ENCODE data around the gene CSRNP2.
A peak's percentile ranks its signal among the peaks of the same experiment; 100 is the strongest.

The CSRNP2 gene

DNA sequence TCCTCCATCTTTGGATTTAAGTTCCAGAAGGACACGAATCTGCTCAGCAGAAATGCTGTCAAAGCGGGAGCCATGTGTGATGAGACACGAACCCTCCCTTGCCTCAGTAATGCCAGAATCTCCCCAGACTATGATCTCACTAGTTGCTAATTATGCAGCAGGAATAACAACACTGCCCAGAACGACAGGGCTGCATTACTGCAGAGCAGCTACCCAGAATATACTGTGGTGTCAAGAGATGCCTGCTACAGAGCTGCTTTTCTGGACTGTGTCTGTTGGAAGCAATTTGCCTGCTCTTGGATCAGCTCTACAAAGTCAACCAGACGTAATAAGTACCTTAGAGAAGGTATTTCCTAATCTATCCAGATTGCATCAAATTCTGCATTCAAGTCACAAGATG, 5.5 kb downstream of the CSRNP2 start:
- DNase-seq: no peak

DNA sequence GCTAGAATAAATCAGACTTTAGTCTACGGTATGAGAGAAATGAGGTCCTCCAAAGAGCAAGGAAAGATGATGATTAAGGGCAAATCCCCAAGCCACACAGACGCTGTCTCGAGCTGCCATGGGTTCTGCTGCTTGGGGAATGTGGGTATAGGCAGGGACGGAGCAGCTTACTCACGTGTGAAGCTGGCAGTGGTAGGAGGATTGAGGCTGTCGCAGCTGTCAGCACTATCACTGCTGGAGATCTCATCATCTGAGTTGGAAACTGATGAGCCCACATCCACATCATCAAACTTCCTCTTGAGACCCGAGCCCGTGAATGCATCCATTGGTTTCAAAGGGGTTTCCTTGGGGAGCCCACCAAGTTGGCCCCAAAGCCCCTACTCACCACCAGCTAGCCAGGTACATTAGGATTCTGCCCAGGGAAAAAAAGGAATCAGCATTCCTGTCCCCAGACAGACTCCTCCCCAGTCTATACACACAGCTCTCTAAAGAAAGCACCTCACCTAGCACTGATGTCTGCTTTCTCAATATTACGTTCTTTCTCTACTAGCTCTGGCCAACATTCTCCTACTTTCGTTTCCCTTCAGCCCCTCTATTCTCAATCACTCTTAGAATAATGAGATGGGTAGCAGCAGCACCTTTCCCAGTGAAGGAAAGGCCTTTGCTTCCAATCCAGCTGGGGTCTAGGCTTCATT, 7.0 kb downstream of the CSRNP2 start:
- peak; percentile 31 for DNase-seq

DNA sequence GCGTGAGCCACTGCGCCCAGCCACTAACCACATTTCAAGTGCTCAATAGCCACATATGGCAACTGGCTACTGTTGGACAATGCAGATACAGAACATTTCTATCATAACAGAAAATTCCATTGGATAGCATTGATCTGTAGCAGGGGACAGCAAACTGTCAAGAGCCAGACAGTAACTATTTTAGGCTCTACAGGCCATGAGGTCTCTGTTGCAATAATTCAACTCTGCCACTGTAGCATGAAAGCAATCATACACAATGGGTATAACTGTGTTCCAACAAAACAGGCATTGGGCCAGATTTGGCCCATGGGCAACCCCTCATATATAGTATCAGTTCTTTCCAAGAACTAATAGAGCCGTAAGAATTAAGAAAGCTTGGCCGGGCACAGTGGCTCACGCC, 8.0 kb downstream of the CSRNP2 start:
- no peak for DNase-seq

DNA sequence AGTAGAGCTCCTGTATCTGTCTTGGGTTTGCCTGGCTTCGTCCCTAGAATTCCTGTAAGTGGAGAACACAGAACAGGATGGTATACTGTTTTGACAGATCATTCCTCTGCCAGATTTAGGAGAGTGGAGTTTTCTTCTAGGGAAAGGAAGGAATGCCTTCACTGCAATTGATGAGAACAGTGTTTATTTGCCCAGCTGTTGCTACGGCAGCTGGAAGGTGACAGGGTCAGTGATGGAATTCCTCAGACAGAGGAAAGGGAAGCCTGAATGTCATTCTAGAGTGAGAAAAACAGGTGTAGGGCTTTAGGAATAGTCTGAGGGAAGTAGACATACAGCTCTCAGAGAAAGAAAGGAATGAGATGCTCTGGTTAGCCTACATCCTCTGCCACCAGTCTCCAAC, 11.7 kb downstream of the CSRNP2 start:
- no peak for DNase-seq

DNA sequence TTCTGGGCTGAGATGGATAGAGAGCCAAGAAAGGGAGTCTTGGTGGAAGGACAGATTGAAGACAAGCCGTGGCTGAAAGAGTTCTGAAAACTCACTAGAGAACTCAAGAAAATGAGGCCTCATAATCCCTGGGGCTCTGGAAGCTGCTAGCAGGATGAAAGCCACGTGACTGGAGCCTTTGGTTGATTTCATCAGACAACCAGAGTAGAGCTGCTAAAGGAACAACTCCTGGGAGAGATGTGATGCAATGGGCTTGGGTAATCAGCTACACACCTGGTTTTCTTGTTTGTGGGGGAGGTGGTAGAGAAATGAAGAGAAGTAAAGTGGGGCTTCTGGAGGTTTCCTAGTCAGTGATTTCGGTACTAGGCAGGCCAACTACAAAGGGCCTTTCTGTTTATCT, 13.4 kb downstream of the CSRNP2 start:
- no peak for DNase-seq

DNA sequence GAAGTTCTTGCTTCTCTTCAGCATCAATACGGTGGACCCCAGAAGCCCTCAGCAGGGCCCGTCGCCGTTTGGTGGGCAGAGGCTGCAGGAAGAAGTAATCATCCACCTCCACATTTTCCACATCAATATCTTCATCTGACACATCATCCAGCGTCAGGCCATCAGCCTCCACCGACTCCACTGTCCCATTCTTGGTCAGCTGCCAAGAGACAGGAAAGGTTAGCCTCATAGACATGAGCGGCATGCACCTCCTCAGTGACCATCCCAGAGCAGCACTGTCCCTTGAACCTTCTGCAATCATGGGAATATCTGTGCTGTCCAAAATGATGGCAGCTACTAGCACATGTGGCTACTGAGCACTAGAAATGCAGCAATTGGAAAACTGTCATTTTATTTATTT, 15.6 kb downstream of the CSRNP2 start:
- no peak for DNase-seq

DNA sequence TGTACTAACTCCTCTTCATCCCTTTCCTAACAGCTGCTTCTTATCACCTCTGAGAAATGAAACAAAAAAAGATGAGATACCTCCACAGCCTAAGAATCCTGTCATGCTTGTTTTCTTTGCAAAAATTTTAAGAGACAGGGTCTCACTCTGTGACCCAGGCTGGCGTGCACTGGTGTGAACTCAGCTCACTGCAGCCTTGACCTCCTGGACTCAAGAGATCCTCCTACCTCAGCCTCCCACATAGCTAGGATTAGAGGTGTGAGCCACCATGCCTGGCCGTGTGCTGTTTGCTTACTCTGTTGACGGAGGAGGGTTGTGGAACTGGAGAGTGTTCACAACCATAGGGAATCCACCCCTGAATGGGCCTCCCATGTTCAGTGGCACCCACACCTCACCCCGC, 16.2 kb downstream of the CSRNP2 start:
- no peak for DNase-seq

DNA sequence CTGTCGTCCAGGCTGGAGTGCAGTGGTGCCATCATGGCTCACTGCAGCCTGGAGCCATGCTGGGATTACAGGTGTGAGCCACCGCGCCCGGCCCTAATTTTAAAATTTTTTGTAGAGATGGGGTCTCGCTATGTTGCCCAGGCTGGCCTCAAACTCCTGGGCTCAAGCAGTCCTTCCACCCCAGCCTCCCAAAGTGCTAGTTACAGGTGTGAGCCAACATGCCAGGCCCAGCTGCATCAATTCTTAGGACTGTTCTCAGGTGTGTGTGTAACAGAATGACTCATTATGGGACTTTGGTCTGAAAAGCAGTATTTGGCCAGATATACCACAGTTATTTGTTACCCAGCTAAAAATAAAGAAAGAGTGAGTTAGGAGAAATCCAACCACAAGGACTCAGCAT, 17.9 kb downstream of the CSRNP2 start:
- no peak for DNase-seq

DNA sequence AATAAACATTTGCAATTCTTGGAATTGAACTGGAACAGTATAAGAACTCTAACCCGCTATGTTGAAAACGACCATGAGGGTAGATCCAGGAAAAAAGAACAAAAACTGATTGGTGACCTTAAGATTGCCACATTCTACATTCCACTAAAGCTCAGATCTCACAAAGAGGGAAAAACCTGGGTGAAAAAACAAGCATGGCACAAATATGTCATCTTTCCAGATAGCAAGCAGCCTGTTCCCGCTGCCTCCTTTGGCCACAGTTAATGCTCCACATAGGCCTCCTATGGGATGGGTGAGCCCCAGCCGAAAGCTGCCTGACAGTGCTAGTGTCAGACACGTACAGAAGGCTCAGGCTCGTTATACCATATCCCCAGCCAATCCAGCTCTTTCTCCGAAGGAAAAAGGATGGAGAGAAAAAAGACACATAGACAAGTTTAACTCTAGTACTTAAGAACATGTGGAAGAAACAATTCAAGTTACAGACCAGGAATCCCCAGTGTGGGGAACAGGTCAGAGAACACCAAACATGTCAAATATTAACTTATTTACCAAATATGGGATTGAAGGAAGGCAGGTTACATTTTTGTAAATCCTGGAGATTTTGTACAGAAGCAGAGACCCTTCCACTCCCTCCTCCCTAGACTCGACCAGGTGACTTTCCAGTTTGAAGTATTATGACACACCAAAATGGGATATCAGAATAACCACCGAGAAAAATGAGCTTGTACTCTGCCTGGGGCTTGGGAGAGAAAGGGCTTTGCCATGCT, 20.6 kb downstream of the CSRNP2 start:
- no peak for DNase-seq

DNA sequence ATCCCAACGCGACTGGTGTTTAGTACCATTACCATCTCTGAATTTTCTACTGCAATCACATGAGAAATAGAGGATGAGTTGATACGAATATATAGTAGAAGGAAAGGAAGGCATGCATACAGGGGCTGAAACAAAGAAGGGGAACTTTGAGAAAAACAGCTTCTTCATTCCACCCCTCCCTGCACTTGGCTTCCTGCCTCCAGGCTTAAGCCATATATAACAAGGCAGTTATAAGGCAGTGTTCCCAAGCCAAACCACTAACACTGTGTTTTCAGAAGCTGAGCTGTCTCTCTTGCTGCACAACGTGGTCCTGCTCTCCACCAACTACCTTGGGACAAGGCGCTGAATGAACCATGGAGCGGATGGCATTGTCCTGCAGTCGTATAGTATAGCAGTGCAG, 24.3 kb downstream of the CSRNP2 start:
- DNase-seq: no peak

DNA sequence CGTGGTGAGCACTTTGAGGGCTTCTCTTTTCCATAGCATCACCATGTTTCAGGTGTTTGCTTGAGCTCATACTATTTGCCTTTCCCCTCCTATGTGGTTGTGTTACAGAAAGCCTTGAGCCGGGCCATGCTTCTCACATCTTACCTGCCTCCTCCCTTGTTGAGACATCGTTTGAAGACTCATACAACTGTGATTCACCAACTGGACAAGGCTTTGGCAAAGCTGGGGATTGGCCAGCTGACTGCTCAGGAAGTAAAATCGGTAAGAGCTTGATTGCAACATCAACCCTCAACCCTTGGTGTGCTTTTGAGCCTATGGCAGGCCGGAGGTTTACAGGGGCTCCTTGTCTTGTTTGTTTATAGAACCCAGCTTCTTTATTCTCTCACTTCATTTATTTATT, 27.2 kb downstream of the CSRNP2 start:
- DNase-seq: no peak

DNA sequence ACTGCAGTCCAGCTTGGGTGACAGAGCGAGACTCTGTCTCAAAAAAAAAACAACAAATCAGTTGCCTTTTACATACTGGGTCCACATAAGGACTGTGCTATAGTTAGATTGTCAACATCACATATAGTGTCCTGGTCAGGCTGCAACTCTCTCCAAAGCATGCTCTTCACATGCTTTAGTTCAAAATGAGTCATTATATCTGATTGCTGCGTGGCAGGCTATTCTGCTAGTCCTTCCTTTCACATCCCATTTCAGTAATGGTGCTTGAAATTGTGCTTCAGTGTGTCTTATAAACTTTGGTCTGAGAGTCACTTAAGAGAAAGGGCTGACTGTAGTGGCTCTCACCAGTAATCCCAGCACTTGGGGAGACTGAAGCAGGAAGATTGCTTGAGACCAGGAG, 28.3 kb downstream of the CSRNP2 start:
- DNase-seq: no peak

DNA sequence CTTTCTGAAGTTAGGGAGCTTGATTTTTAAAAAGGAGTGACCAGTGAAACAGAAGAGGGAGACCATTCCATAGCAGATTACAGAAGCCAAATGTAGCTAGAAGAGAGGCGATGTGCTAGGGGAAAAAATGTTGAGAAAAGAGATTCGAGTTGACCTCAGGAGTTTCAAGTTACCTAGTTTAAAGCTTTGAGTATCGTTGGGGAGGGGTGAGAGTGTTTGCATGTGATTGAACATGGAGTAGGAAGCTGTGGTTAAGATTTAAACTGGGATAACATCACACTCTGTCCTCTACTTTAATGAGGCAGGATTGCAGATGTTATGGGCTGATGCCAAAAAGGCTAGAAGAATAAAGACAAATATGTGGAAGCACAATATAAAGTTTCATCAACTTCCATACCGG, 31.6 kb downstream of the CSRNP2 start:
- DNase-seq: peak; percentile 23

DNA sequence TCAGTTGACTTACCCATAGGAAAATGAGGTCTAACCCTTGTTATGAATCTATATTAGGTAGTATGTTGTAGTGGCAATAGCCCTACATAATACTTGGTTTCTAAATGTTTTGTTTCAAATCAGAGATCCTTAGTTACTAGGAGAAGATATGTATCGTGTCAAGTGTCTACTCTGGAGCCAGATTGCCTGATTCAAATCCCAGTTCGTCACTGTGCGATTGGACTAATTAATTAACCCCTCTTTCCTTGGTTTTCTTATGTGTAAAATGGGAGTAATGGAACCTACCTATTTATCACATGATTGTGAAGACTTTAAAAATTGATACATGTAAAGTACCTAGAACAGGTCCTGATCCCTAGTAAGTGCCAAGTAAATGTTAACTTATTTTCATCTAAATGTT, 33.9 kb downstream of the CSRNP2 start:
- no peak for DNase-seq

DNA sequence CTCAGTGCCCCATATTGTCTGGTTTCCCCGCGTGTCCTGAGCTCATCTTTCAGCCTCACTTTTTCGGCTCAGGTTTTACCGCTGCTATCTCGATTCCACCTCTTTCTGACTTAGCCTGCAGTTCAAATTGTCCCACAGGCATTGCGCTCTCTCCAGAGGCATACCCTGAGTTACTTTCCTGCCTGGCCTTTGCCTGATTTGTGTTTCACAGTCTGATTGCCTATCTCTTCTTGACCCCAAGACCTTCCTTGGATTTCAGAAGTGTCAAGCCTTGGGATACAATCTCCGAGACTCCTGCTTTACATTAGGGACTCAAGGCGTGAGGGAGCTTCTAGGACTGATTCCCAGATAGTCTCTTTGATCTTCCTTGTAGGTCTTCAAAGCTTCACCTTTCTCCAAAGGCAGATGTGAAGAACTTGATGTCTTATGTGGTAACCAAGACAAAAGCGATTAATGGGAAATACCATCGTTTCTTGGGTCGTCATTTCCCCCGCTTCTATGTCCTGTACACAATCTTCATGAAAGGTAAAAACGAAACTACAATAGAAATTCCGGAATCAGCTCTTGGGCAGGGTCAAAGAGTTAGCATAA, 34.6 kb downstream of the CSRNP2 start:
- DNase-seq: no peak

DNA sequence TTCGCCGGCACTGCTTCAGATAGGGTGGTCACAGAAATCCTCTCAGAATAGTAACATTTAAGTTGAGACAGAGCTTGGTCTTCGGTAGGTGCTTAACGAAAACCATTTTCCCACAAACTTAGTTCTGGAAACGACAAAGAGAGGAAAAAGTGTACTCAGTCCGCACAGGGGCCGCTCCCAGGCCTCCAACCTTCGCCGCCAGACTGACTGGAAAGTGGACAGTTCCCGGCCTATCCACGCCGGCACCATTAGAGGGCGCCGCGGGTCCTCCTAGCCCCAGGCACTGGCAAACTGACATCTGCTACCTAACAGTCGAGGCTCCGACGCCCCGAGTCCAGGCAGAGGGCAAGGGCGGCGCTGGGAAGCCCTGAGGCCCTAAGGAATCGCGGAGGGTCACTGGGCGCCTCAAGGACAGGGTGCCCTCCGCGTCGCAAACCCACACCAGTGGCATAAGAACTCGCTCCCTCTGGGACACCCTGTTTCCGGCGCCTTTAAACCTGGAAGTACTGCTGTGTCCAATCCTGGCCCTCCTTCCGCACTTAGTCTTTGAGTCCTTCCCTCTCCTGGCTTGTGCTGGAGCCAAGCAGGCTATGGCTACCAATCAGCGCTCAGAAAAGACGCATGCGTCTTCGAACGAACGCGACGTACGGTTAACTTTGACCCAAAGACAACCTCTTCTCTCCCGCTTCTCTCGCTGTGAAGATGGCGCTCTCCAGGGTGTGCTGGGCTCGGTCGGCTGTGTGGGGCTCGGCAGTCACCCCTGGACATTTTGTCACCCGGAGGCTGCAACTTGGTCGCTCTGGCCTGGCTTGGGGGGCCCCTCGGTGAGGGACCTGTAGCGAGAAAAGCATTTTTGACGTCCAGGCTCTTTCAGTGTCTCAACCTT, 35.5 kb downstream of the CSRNP2 start, which contains the start of gene LETMD1:
Gene LETMD1 (plus strand): TSS at position 673 of the 886 bp plus-strand sequence. CDS start 30 bp downstream, at position 703.
- DNase-seq: peak; percentile 97

DNA sequence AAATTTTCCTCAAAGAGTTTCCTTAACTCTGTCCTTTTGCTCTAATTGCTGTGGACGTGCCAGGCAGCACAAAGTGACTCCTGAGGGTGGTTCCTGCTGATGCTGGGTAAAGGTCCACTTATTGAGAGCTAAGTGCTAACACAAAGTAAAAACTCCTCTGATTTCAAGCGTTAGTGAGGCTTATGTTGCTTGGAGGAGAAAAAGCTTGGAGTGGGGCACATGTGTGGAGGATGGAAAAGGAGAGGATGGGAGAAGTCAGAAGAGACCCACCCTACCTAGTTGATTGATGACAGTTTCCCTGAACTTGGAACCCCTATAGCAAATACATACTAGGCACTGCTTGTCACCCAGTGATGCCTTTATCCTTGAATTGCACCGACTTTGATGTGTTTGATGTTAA, 47.1 kb downstream of the CSRNP2 start:
- no peak for DNase-seq

DNA sequence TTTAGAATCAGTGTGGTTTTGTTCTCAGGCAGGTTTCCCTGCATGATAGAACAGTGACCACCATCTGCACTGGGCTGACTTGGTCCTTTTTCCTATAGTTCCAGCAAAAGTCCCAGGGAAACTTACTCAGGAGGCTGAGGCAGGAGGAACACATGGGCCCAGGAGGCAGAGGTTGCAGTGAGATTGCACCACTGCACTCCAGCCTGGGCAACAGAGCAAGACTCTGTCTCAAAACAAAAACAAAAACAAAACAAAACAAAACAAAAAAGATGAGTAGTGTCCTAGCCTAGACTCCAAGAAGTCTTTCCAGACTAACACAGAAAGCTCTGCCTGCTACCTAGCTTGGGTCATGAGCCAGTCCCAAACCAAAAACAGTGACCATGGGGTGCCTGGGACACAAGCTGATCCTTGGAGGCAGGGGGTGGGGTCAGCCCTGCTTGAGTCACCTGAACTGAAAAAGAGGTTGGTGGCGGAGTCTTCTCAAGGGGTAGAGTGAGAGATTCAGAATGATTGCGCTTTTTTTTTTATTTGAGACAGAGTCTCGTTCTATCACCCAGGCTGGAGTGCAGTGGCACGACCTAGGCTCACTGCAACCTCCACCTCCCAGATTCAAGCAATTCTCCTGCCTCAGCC, 49.8 kb downstream of the CSRNP2 start:
- no peak for DNase-seq

DNA sequence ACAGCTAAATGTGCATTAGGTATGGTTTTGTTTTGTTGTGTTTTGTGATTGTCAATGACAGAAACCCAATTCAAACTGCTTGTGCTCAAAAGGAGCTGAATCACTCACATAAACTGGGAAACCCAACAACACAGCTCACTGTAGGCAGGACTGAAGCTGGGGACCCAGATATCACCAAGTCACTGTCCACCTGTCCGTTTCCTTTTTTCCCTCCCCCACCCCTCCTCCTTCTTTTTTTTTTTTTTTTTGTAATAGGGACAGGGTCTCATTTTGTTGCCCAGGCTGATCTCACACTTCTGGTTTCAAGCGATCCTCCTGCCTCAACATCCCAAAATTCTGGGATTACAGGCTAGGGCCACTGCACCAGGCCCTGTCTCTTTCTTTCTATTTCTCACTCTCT, 50.3 kb downstream of the CSRNP2 start:
- DNase-seq: no peak

DNA sequence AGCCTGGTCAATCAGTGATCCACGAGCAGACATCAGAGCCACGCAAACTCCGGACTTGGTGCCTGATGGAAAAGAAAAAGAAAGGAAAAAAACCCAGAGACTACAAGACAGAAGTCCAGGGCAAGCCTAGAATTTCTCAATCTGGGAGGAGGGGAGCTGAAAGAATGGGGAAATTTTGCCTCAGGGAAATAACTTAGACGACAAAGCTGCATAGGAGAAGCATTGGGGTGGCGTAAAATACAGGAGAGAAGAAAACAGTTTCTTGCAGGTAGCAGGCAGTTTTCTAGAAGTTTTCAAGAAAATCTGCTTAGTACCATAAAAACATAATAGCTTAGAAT, 54.6 kb downstream of the CSRNP2 start:
- no peak for DNase-seq

DNA sequence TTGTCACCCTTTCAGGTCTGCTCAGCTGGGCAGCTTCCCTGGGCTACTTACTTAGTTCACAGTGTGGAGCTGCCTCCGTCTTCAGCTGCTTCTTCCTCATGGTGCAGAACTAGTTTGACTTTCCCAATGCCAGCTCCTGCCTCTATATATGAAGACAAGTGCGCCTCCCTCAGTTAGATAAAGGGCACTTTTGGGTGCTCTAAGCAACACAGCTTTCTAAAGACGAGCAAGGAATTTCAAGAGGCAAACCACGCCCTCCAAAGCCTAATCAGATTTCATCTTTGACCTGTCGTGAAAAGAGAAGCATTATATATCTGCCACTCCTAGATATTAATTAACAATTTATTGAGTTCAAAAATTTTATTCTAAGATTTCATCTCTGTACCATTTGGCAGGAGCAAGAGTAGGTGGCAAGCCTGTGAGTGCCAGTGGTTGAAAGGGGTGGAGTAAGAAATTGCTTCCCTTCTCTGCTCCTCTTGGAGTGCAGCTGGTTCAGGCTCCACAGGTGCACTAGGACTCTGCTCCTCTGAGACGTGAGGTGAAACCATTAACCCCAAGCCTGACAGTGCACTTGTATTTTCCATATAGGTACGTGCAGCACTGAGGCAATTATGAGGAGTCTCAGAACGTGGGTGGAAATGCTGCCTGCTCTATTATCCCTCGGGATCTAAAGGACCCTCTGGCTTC, 55.1 kb downstream of the CSRNP2 start:
- peak; percentile 49 for DNase-seq

DNA sequence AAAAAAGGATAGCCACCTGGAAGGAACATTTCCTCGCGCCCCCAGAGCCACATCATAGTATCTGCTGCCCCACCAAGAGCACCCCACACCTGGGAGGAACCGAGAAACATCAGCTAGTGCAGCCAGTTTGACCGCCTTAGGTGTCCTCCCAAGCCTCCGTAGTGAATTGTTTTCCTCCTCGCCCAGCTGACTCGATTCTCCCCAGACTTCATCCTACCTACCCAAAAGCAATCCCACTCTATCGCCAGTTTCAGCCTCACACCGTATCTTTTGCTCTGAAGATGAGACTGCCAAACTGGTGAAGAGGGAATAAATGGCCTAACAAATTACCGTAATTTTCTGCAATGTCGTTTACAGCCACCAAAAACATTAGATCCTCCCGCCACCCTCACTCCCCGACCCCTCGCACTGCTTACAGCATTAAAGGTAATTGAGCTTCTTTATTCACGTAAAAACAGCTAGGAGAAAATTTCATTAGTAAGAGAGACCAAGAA, 56.0 kb downstream of the CSRNP2 start:
- no peak for DNase-seq
